Spinal cord (tissue), 10 donors: ENCODE data around the gene AFF2. TPM values are rescaled to one million over a fixed set of nuclear protein-coding genes. Genes with fewer than 3 reads are reported as not detected.

Experiments
- DNase-seq, 6 donors: peaks; one replicate each; pipeline versions ENCODE4 v3.0.0 to v3.0.0-alpha.2; 2013 to 2015; ENCODE audit warnings: low spot score in 6 of 6, low read depth in 4 of 6
- H3K27ac ChIP-seq: one replicate; pipeline ENCODE4 v1.5.1; 2013; ENCODE audit warnings: low read depth, low read length, control low read depth
- H3K27me3 ChIP-seq: one replicate; pipeline ENCODE4 v1.6.1; 2013; ENCODE audit warnings: low read length; ENCODE audit not compliant: control insufficient read depth, insufficient read depth
- H3K36me3 ChIP-seq: one replicate; pipeline ENCODE4 v1.6.1; 2013; ENCODE audit warnings: low read length; ENCODE audit not compliant: control insufficient read depth, insufficient read depth
- H3K4me1 ChIP-seq: one replicate; pipeline ENCODE4 v1.6.1; 2013; ENCODE audit warnings: low read length; ENCODE audit not compliant: control insufficient read depth, insufficient read depth
- H3K4me3 ChIP-seq: one replicate; pipeline ENCODE4 v1.5.1; 2013; ENCODE audit warnings: low read depth, low read length, control low read depth
- H3K9me3 ChIP-seq: one replicate; pipeline ENCODE4 v1.6.1; 2013; ENCODE audit warnings: low read length; ENCODE audit not compliant: control insufficient read depth, insufficient read depth
- WGBS: methylation state at CpG from one replicate; pipeline ENCODE4 v1.1.5; 2013; ENCODE audit warnings: missing lambda C conversion rate; ENCODE audit not compliant: insufficient coverage; 5-methylcytosine and 5-hydroxymethylcytosine counted together
- long read RNA-seq, 4 donors: transcript quantifications; one replicate each; lab custom pipeline, GENCODE V29; 2026
- polyA plus RNA-seq, 2 donors: library from polyadenylated mRNA; unstranded; fragments of 120-200 nt; gene quantifications; one replicate each; pipeline ENCODE4 v1.2.1, GENCODE V29; 2013; ENCODE audit not compliant: insufficient read length in 2 of 2
- total RNA-seq, 2 donors: library from RNA; depleted of rRNA in 1 of 2; stranded (reverse); fragments of 120-200 nt in 1 of 2; fragments of >200 nt in 1 of 2; gene quantifications; one replicate each; pipeline versions ENCODE4 v1.2.3 to v1.2.4, GENCODE V29; 2013 to 2014
- donor health status: healthy.

The AFF2 gene
- 10 to 100 TPM; 43.0 to 49.8 TPM for total RNA-seq
- 10 to 100 TPM; 14.5 to 23.1 TPM for polyA plus RNA-seq
- long read RNA-seq, donor 1: 0 reads
- long read RNA-seq, donor 2: 0 reads
- long read RNA-seq, donor 3: 0 reads
- long read RNA-seq, donor 4: 0 reads

- no peaks in the 10 kb centered on the region for H3K9me3 ChIP-seq
- peak within 1 kb of the TSS; percentile 57 for H3K4me3 ChIP-seq
- peaks cover 11% of the 10 kb centered on the region for H3K4me1 ChIP-seq
- DNase-seq: peak in 3 of 6 donors; percentile 25 to 89 (median 80)
- H3K27ac ChIP-seq: peak within 1 kb of the TSS; percentile 64
- 22% methylated on average over 108 of the region's 115 CpGs for WGBS
- no peaks in the 10 kb centered on the region for H3K36me3 ChIP-seq
- H3K27me3 ChIP-seq: peaks cover 5% of the 10 kb centered on the region
These were observed at the start of gene AFF2 for GRCh38 chrX:148500423-148501385. Gene AFF2 (plus strand): TSS chrX:148500617. CDS start chrX:148501098, 481 bp downstream.

GRCh38 chrX:148457279-148457678, 43.1 kb upstream of the AFF2 start:
- no peaks in the 10 kb centered on the region for H3K4me1 ChIP-seq
- H3K4me3 ChIP-seq: no peak overlapping the region
- no peaks in the 10 kb centered on the region for H3K9me3 ChIP-seq
- H3K27me3 ChIP-seq: no peaks in the 10 kb centered on the region
- no peaks in the 10 kb centered on the region for H3K36me3 ChIP-seq
- WGBS: 42% methylated on average over 3 of the region's 3 CpGs
- no peak for DNase-seq
- no peak overlapping the region for H3K27ac ChIP-seq

- Histone ChIP-seq H3K36me3 (no peaks in the 10 kb centered on the region), H3K27ac (no peak overlapping the region), H3K27me3 (no peaks in the 10 kb centered on the region), H3K4me3 (no peak overlapping the region), H3K9me3 (no peaks in the 10 kb centered on the region), H3K4me1 (no peaks in the 10 kb centered on the region)
- WGBS: 85% methylated on average over 4 of the region's 4 CpGs
- DNase-seq: no peak
These were observed 41.1 kb upstream of the AFF2 start for GRCh38 chrX:148459343-148459742.

- 100% methylated on average over 2 of the region's 4 CpGs for WGBS
- H3K4me3 ChIP-seq: no peak overlapping the region
These were observed 34.1 kb upstream of the AFF2 start for GRCh38 chrX:148466292-148466691.

GRCh38 chrX:148470324-148470723, 30.1 kb upstream of the AFF2 start:
- H3K9me3 ChIP-seq: no peaks in the 10 kb centered on the region
- H3K27me3 ChIP-seq: no peaks in the 10 kb centered on the region
- H3K36me3 ChIP-seq: no peaks in the 10 kb centered on the region
- DNase-seq: no peak
- H3K4me1 ChIP-seq: no peaks in the 10 kb centered on the region
- no peak overlapping the region for H3K27ac ChIP-seq
- WGBS: 33% methylated on average over 1 of the region's 2 CpGs
- H3K4me3 ChIP-seq: no peak overlapping the region

More at GRCh38 chrX:148466292-148466691, 34.1 kb upstream of the AFF2 start:
- Histone ChIP-seq H3K36me3 (no peaks in the 10 kb centered on the region), H3K4me1 (no peaks in the 10 kb centered on the region), H3K27ac (no peak overlapping the region), H3K27me3 (no peaks in the 10 kb centered on the region), H3K9me3 (no peaks in the 10 kb centered on the region)
- DNase-seq: no peak

- WGBS: no CpG with 5 or more reads among the region's 4 CpGs
- Histone ChIP-seq H3K36me3 (no peaks in the 10 kb centered on the region), H3K9me3 (no peaks in the 10 kb centered on the region), H3K27ac (no peak overlapping the region), H3K4me1 (no peaks in the 10 kb centered on the region), H3K4me3 (no peak overlapping the region), H3K27me3 (no peaks in the 10 kb centered on the region)
- DNase-seq: no peak
These were observed 26.4 kb upstream of the AFF2 start for GRCh38 chrX:148474030-148474429.

GRCh38 chrX:148492057-148492456, 8.4 kb upstream of the AFF2 start:
- Histone ChIP-seq H3K9me3 (no peaks in the 10 kb centered on the region), H3K4me3 (no peak overlapping the region), H3K36me3 (no peaks in the 10 kb centered on the region), H3K4me1 (no peaks in the 10 kb centered on the region), H3K27me3 (no peaks in the 10 kb centered on the region), H3K27ac (no peak overlapping the region)
- no CpG with 5 or more reads among the region's 2 CpGs for WGBS
- no peak for DNase-seq

- Histone ChIP-seq H3K27me3 (peaks cover 2% of the 10 kb centered on the region), H3K27ac (no peak overlapping the region), H3K4me1 (peaks cover 5% of the 10 kb centered on the region), H3K4me3 (no peak overlapping the region), H3K36me3 (no peaks in the 10 kb centered on the region), H3K9me3 (no peaks in the 10 kb centered on the region)
- no peak for DNase-seq
- WGBS: 62% methylated on average over 3 of the region's 3 CpGs
These were observed 5.2 kb upstream of the AFF2 start for GRCh38 chrX:148495176-148495575.

- Histone ChIP-seq H3K36me3 (no peaks in the 10 kb centered on the region), H3K4me3 (no peak overlapping the region), H3K27ac (no peak overlapping the region), H3K9me3 (no peaks in the 10 kb centered on the region), H3K4me1 (peaks cover 11% of the 10 kb centered on the region), H3K27me3 (peaks cover 5% of the 10 kb centered on the region)
- DNase-seq: peak in 1 of 6 donors; percentile 28
- WGBS: 44% methylated on average over 2 of the region's 3 CpGs
These were observed 2.4 kb upstream of the AFF2 start for GRCh38 chrX:148498067-148498466.
